ENCODE measurements around the gene PLPP2.

PLPP2 gene

GRCh38 chr19:293436-294110 is 2.4 kb upstream of the PLPP2 start:
- H3K4me3 ChIP-seq (ENCODE audit: low read depth, low read length) = no peak overlapping the region
- TF ChIP-seq MAX (IDR thresholded peaks at IDR 0.05; ENCODE audit: low read depth, low read length) = no peak
- TF ChIP-seq MYC (IDR thresholded peaks at IDR 0.05; ENCODE audit: low read depth, low read length) = no peak
- TF ChIP-seq POLR2A (IDR thresholded peaks at IDR 0.05; ENCODE audit: extremely low read depth, insufficient read length) = no peak
- TF ChIP-seq CTCF (IDR thresholded peaks at IDR 0.05; ENCODE audit: low read depth, low read length) = no peak
- DNase-seq (ENCODE audit: low read depth) = no peak

GRCh38 chr19:292951-293350 is 1.7 kb upstream of the PLPP2 start:
- TF ChIP-seq MYC (IDR thresholded peaks at IDR 0.05; ENCODE audit: low read depth, low read length) = no peak
- no peak for TF ChIP-seq CTCF (IDR thresholded peaks at IDR 0.05; ENCODE audit: low read depth, low read length)
- no peak for TF ChIP-seq MAX (IDR thresholded peaks at IDR 0.05; ENCODE audit: low read depth, low read length)
- TF ChIP-seq POLR2A (IDR thresholded peaks at IDR 0.05; ENCODE audit: extremely low read depth, insufficient read length) = no peak
- no peak overlapping the region for H3K4me3 ChIP-seq (ENCODE audit: low read depth, low read length)
- no peak for DNase-seq (ENCODE audit: low read depth)

- H3K4me3 ChIP-seq (ENCODE audit: low read depth, low read length) = no peak overlapping the region
- TF ChIP-seq MYC (IDR thresholded peaks at IDR 0.05; ENCODE audit: low read depth, low read length) = no peak
- no peak for TF ChIP-seq CTCF (IDR thresholded peaks at IDR 0.05; ENCODE audit: low read depth, low read length)
- no peak for TF ChIP-seq POLR2A (IDR thresholded peaks at IDR 0.05; ENCODE audit: extremely low read depth, insufficient read length)
- TF ChIP-seq MAX (IDR thresholded peaks at IDR 0.05; ENCODE audit: low read depth, low read length) = no peak
- DNase-seq (ENCODE audit: low read depth) = no peak
Measured at GRCh38 chr19:292281-292884, 1.2 kb upstream of the PLPP2 start.

GRCh38 chr19:291561-292280 is 518 bp upstream of the PLPP2 start:
- no peak for DNase-seq (ENCODE audit: low read depth)
- TF ChIP-seq CTCF (IDR thresholded peaks at IDR 0.05; ENCODE audit: low read depth, low read length) (no peak), MYC (IDR thresholded peaks at IDR 0.05; ENCODE audit: low read depth, low read length) (no peak), POLR2A (IDR thresholded peaks at IDR 0.05; ENCODE audit: extremely low read depth, insufficient read length) (no peak), MAX (IDR thresholded peaks at IDR 0.05; ENCODE audit: low read depth, low read length) (no peak)
- H3K4me3 ChIP-seq (ENCODE audit: low read depth, low read length) = no peak overlapping the region

- no peak for DNase-seq (ENCODE audit: low read depth)
- no peak for TF ChIP-seq MYC (IDR thresholded peaks at IDR 0.05; ENCODE audit: low read depth, low read length)
- no peak for TF ChIP-seq CTCF (IDR thresholded peaks at IDR 0.05; ENCODE audit: low read depth, low read length)
- no peak for TF ChIP-seq POLR2A (IDR thresholded peaks at IDR 0.05; ENCODE audit: extremely low read depth, insufficient read length)
- no peak for TF ChIP-seq MAX (IDR thresholded peaks at IDR 0.05; ENCODE audit: low read depth, low read length)
- no peak overlapping the region for H3K4me3 ChIP-seq (ENCODE audit: low read depth, low read length)
Measured at GRCh38 chr19:290372-291005, 714 bp downstream of the PLPP2 start.

Data from NB4 (cell line).